Measurements from ENCODE around the gene STARD9.

STARD9 gene

GRCh38 chr15:42704492-42704926 lies 129.1 kb downstream of the STARD9 start:
- DNase-seq, result peak; percentile 70

GRCh38 chr15:42705336-42705735 lies 129.9 kb downstream of the STARD9 start:
- DNase-seq, result no peak

GRCh38 chr15:42707068-42707467 lies 131.7 kb downstream of the STARD9 start:
- no peak for DNase-seq

- no peak for DNase-seq
These were observed 132.6 kb downstream of the STARD9 start for GRCh38 chr15:42707873-42708544.

- no peak for DNase-seq
These were observed 135.3 kb downstream of the STARD9 start for GRCh38 chr15:42710662-42711061.

- no peak for DNase-seq
These were observed 136.3 kb downstream of the STARD9 start for GRCh38 chr15:42711746-42712145.

- peak; percentile 12 for DNase-seq
These were observed 137.2 kb downstream of the STARD9 start for GRCh38 chr15:42712584-42712983.

- no peak for DNase-seq
These were observed 140.7 kb downstream of the STARD9 start for GRCh38 chr15:42716125-42716524.

GRCh38 chr15:42716626-42717025 lies 141.2 kb downstream of the STARD9 start:
- DNase-seq, result no peak

- DNase-seq, result no peak
These were observed 143.6 kb downstream of the STARD9 start for GRCh38 chr15:42719043-42719442.

- DNase-seq, result no peak
These were observed 144.7 kb downstream of the STARD9 start for GRCh38 chr15:42720071-42720470.

- DNase-seq, result no peak
These were observed 145.6 kb downstream of the STARD9 start for GRCh38 chr15:42721016-42721415.

GRCh38 chr15:42721916-42722315 lies 146.5 kb downstream of the STARD9 start:
- no peak for DNase-seq

- no peak for DNase-seq
These were observed 147.7 kb downstream of the STARD9 start for GRCh38 chr15:42723068-42723467.

GRCh38 chr15:42724276-42724675 lies 148.9 kb downstream of the STARD9 start:
- no peak for DNase-seq

GRCh38 chr15:42725331-42725903 lies 150.0 kb downstream of the STARD9 start:
- no peak for DNase-seq

- no peak for DNase-seq
These were observed 150.7 kb downstream of the STARD9 start for GRCh38 chr15:42726114-42726513.

GRCh38 chr15:42727750-42728381 lies 152.5 kb downstream of the STARD9 start:
- DNase-seq, result no peak

- DNase-seq, result no peak
These were observed 153.2 kb downstream of the STARD9 start for GRCh38 chr15:42728560-42728959.

GRCh38 chr15:42728972-42729371 lies 153.6 kb downstream of the STARD9 start:
- DNase-seq, result no peak

GRCh38 chr15:42729409-42729808 lies 154.0 kb downstream of the STARD9 start:
- DNase-seq, result no peak

GRCh38 chr15:42730135-42730534 lies 154.7 kb downstream of the STARD9 start:
- no peak for DNase-seq

- no peak for DNase-seq
These were observed 155.1 kb downstream of the STARD9 start for GRCh38 chr15:42730536-42730935.

GRCh38 chr15:42731461-42731860 lies 156.1 kb downstream of the STARD9 start:
- no peak for DNase-seq

Data from stimulated activated CD8-positive, alpha-beta memory T cell treated with anti-CD3 and anti-CD28 coated beads, Interleukin-4, amount 100 ng/mL, for 48 hours (primary cell).